GM19025 (cell line): ENCODE data around the gene BCAT1.

Experiments used
- ATAC-seq: cut with Tn5 transposase; IDR thresholded peaks from one replicate; pipeline ENCODE4 v1.9.1; 2021; ENCODE audit warnings: mild to moderate bottlenecking, low read depth, moderate library complexity; ENCODE audit not compliant: unreplicated experiment

BCAT1 gene, protein sequence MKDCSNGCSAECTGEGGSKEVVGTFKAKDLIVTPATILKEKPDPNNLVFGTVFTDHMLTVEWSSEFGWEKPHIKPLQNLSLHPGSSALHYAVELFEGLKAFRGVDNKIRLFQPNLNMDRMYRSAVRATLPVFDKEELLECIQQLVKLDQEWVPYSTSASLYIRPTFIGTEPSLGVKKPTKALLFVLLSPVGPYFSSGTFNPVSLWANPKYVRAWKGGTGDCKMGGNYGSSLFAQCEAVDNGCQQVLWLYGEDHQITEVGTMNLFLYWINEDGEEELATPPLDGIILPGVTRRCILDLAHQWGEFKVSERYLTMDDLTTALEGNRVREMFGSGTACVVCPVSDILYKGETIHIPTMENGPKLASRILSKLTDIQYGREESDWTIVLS

DNA sequence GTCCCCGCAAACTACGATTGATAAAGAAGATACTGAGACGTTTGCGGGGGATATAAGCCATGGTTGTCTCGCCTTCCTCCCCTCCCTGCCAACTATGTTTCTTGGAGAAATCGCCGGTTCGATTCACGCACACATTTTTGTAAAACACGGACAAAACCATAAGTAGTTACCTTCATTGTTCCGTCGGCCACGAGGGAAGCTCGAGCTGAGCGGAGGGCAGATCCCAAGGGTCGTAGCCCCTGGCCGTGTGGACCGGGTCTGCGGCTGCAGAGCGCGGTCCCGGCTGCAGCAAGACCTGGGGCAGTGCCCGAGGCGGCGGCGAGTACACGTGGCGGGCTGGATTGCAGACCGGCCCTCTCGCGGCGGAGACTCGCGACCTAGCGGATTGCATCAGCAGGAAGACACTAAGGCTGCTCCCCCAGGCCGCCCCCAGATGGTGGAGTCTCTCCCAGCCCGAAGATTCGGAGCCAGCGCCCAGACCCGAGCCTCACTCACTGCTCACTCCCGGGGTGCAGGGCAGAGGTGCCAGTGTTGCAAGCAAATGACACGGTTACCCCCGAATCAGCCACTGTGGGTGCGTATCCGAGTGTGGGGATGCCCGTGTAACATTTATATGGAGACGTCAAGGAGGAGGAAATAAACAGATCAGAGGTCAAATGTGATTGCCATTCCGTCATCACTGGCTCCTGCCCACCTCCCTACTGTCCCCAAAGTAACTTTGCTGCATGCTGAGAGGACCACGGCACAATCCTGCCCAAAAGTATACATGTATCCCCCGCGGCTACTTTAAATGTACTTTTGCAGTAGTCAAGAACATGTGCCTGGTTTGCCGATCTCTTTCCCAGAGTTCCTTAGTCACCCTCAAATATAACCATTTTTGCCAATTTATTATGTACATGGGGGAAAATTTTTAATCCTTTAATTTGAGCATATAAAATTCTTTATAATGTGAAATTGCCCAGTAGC, at the start of gene BCAT1:
Gene BCAT1 (minus strand): TSS at position 345 of the 966 bp plus-strand sequence. CDS start 169 bp downstream, at position 176.
- ATAC-seq, result peak; percentile 27

DNA sequence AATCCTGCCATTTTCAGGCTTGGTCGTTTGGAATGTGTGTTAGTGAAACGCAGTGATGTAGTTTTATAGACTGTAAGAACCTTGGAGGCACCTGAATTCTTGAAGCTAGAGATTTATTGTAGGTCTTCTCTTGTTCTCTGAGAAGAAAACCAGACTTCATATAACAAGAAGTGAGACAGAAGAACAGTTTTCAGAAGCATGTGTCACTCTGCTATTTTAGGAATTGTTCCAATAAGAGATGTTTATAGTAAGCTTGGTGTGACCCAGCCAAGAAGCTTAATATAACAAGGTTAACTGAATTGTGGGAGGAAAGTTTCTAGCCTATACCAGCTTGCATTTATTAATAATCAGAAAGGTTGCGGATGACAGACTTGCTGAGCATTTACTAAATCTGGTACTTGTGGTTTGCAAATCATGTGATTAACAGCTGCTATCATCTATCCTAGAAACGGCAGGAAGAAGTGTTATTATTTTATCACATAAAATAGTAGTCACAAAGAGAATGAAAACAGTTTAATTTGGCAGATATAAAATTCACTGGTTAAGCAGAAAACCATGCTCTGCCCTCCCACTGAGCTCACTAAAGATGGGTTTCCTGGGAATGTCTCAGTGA, 49.2 kb upstream of the BCAT1 start:
- ATAC-seq, result peak; percentile 72

DNA sequence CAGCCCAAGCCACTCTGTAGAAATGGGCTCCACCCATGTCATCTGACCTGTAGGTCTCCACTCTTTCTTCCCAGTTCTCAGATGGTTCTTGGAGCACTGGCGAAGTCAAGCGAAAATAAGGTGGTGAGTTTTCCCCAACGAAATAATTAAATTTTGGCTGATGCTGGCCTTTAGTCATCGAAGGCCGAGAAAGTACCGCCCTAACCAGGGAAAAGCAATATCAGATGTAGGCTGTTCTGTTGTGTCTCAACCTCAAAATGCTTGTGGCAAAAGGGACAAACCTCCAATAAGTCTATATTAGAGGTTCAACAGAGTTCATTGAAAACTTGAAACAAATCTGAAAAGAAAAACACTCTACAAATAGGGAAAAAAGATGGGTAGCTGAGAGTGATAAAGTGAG, 48.6 kb upstream of the BCAT1 start:
- no peak for ATAC-seq

DNA sequence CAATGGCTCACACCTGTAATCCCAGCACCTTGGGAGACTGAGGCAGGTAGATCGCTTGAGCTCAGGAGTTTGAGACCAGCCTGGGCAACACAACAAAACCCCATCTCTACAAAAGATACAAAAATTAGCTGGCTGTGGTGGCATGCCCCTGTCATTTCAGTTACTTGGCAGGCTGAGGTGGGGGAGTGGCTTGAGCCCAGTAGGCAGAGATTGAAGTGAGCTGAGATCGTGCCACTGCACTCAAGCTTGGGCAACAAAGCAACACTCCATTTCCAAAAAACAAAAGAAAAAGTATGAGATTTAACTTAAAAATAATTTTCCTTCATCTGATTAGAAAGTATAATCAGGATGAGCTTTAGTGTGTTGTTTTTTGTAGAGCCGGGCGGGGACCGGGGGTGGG, 47.9 kb upstream of the BCAT1 start:
- no peak for ATAC-seq

DNA sequence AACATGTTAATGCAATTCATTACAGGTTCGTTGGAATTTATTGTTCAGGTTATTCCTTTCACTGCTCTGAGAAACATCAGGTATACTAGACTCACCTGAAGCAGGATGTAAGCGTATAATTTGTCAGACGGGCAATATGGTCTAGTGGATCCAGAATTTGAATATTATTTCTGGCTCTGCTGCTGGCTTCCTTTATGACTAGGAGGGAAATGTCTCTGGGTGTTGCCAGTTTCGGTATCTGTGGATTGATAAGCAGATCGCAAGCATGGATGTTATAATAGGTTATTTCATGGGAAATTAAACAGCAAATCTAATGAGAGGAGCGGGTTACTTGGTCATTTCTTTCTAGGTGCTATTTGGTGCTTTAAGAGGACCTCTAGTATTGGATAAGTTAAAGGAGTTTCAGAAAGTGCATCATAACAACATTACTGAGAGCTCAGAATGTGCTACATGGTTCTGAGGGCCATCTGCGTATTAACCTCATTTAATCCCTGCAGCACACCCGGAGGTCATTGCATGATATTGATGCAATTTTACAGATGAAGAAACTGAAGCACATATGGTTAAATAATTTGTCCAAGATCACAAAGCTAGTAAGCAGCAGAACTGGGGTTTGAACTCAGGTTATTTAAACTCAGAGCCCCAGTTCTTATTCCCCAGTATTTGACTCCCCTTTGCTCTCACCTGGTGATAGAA, 47.3 kb upstream of the BCAT1 start:
- no peak for ATAC-seq

DNA sequence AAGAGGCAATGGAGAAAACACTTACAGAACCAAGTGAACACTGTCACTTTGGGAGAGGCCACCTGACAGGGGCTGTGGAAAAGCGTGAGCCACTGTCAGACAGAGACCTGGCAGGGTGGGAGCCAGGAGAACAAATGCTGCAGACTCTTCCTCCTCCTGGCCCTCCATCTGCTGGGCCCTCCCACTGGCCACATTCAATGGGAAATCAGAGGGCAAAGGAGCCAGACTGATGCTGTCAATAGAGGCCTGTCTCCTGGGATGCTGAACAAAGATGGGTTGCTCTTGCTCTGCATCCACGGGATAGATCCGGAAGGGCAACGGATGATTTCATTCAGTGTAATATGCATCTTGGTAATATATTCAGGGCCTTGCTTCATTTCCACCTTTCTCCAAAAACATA, 44.9 kb upstream of the BCAT1 start:
- no peak for ATAC-seq

DNA sequence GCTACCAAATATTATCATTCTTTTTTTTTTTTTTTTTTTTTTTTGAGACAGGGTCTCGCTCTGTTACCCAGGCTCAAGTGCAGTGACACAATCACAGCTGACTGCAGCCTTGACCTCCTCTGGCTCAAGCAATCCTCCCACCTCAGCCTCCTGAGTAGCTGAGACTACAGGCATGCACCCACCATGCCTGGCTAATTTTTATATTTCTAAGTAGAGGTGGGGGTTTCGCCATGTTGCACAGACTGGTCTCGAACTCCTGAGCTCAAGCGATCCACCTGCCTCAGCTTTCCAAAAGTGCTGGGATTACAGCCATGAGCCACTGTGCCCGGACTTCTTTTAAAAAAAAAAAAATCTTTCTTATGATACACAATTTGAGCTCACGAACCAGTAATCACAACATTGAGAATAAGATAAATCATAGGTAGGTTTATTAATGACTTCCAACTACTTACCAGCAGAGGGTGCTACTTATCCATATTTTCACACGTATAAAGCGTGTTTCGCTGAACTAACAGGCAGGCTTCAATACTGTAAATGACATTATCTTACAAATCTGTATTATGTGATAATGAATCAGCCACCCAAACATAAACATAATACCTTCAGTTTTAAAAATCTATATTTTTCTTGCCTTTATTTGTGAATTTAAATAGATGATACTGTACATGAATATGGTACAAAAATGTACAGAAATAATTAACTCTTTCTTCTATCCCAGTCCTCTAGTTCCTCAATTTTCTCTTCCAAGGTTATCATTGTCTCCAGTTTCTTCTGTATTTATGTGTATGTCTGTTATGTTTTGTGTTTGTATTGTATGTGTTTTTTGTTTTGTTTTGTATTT, 42.5 kb upstream of the BCAT1 start:
- peak; percentile 45 for ATAC-seq

DNA sequence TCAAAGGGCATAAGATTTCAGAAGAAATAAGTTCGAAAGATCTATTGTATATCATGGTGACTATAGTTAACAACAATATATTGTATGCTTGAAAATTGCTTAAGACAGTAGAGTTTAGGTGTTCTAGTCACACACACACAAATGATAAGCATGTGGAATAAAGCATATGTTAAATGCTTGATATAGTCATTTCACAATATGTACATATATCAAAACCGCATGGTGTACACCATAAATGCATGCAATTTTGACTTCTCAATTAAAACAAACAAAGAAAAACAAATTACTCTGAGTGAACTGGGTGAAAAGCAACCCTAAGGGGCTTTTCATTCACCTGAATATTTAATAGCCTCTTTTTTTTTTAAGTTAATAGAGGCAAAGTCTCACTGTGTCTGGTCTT, 40.3 kb upstream of the BCAT1 start:
- ATAC-seq, result no peak

DNA sequence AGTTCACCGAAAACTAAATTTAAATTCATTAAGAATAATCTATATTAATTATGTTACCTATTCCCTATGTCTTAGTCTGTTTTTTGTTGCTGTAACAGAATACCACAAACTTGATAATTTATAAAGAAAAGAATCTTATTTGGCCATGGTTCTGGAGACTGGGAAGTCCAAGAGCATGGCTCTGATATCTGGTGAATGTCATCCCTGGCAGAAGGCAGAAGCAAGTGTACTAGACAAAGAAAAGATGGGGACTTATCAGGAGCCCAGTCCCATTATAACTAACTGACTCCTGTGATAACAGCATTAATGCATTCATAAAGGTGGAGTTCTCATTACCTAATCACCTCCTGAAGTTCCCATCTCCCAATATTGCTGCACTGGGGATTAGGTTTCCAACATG, 33.3 kb upstream of the BCAT1 start:
- ATAC-seq, result no peak

DNA sequence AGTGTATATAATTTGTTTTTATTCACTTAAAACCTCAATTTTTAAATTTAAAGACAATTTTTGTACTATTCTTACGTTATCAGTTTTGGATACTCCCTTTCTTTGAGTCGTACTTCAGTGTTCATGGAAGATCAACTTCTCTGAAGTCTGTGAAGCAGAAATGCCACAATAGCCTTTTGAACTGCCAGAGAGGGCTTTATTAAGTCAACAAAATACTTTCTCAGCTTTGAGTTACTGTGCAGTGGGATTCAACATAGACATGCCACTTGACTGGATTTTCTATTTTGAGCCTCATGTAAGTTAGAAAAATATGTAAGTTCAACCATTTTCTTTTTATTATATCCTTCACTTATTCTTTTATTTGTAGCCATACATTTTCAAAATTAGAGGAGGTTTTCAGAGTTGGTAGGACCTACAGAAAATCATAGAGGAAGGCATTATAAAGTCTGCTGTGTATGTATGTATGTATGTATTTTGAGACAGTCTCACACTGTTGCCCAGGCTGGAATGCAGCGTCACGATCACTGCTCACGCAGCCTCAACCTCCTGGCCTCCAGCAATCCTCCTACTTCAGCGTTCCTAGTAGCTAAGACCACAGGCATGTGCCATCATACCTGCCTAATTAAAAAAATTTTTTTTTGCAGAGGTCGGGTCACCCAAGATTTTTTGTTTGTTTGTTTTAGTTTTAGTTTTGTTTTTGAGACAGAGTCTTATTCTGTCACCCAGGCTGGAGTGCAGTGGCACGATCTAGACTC, 31.3 kb upstream of the BCAT1 start:
- ATAC-seq, result no peak

DNA sequence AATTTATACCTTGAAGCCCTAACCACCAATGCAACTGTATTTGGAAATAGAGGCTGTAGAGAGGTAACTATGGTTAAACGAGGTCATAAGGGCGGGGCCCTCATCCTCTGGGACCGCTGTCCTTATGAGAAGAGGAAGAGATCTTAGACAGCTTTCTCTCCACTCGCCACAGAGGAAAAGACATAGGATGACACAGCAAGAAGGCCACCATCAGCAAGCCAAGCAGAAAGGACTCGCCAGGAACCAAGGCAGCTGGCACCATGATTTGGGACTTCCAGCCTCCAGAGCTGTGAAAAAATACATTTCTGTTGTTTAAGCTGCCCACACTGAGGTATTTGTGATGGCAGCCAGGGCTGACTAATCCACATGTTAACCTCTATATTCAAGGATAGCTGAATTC, 30.4 kb upstream of the BCAT1 start:
- no peak for ATAC-seq

DNA sequence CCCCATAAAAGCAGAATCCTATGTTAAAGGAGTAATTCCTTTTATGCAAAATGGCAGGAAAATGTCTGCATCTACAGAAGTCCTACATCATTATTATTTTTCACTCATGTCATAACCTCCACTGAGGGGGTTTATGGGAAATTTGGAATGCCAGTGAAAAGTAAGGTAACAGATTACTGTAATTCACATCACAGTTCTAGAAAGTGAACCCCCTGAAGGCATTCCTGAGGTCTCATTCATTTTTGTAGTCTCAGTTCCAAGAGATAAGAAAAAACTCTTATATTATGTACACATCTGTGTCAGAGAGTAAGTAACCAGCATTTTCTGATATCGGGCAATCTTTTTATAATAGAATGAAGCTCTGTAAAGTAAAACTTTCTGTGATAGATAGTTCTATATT, 28.8 kb upstream of the BCAT1 start:
- no peak for ATAC-seq

DNA sequence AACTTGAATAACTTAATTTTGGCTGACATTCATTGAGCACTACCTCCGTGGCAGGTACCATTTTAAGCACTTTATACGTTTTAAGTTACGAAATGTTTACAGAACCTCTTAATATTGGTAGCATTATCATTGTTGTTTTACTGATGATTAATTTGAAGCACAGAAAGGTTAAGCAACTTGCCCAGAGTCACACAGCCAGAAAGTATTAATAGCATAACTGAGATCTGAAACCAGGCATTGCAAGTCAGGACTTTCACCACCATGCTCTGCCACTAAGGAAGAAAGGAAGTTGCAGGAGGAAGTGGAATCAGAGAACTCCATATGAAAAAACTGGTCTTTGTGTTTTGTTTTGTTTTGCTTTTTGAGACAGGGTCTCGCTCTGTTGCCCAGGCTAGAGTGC, 28.2 kb upstream of the BCAT1 start:
- no peak for ATAC-seq

DNA sequence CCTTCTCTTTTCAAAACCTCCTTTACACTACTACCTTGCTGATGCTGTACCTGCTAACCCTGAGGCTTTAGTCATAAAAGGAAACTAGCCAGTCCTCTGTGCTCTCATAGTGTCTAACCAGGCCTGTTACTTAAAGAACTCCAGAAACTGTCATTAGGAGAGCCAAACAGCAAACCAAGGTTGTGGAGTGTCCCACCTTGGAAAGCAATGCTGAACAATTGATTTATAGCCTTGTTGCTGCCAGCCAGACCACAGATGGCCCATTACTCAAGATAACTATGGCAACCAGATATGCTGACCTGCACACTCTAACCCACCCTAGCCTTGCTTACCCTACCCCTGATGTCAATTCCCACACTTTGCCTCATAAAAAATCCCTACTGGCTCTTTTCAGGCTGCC, 26.5 kb upstream of the BCAT1 start:
- no peak for ATAC-seq

DNA sequence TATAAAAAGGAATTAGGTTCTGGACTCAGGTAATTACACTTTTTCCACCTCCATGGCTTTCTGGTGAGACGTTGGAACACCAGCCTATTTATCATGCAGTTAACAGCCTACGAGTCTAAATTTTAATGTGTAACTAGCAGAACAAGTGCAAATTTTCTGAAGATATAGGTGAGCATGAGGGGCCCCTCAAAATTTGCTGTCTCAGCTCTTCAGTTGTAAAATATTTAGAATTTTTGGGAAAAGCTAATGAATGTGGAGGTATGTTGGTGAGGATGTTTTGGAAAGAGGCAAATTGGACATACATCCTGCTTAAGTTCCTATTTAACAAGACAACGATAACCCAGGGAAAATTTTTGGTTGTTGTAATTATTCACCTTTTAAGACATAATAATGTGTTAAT, 25.3 kb upstream of the BCAT1 start:
- ATAC-seq, result no peak

DNA sequence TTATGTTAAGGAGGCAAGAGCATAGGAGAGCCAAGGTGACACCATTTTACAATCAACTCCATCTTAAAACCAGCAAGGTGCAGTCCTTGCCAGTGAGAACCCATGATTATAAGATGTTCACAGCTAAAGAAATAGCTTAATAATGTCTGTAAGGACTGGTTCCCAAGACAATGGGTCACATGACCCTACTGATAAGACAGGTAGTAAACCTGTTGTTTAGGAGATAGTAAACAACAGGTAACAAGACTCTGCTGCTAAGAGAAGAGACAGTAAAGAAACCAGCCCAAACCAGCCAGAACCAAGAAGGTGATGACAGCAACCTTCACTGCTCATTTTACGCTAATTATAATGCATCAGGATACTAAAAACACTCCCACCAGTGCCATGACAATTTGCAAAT, 23.2 kb upstream of the BCAT1 start:
- ATAC-seq, result no peak

DNA sequence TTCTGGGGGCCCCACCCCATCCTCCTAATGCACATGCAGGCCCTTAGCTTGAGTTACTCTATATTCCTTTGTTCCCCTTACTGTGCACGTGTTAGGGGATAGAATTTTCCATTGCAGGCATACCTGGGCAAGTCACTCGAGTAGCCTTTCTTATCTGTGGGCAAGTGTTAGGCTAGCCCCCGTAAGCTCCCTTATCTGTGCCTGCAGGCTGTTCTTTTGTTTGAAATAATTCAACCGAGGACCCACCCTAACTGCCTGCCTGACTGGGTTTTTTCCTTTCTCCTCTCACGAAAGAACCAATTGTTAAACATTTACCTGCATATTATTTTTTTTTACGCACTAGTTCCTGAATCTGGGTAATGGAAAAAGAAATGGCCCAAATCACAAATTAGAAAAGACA, 21.3 kb upstream of the BCAT1 start:
- ATAC-seq, result no peak

DNA sequence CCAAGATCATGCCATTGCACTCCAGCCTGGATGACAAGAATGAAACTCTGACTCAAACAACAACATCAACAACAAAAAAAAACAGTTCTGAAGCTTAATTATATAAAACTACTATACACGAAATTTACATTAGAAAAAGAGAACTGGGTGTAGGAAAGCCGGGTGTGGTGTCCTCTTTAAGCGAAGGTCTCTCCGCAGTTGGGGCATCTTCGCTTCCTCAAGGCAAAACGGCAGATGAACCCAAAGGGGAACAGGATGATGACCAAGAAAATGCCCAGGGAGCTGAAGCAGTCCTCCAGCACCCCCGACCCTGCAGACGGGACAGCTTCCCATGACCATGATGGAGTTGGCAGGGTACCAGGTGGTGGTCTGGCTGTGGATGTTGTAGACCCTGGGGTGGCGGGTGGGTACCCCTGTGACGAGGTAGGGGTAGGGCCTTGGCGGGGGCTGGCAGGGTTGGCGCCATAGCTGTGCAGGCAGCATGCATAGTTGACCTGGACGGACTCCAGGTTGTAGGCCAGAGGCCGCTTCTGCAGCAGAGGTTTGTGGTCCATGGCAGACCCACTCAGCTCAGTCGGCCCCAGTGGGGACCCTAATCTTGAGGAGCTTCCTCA, 18.2 kb upstream of the BCAT1 start:
- ATAC-seq, result no peak

DNA sequence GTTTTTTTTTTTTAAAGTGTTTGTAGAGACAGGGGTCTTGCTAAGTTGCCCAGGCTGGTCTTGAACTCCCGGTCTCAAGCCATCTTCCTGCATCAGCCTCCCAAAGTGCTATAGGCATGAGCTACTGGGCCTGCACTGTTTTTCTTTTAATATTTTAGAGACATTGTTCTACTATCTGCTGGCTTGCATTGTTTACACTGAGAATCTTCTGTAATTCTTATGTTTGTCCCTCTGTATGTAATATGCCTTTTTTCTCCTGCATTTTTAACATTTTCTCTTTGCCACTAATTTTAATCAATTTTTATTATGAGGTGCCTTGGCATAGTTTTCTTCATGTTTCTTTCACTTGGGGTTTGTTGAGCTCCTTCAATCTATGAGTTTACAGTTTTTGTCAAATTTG, 15.4 kb upstream of the BCAT1 start:
- no peak for ATAC-seq
